Measurements from ENCODE around the gene CCM2. TPM values are rescaled to one million over a fixed set of nuclear protein-coding genes. Genes with fewer than 3 reads are reported as not detected.

The CCM2 gene
- total and polyA plus RNA-seq, 2 experiments from 2014 or later, result 24.9 to 40.1 TPM

DNA sequence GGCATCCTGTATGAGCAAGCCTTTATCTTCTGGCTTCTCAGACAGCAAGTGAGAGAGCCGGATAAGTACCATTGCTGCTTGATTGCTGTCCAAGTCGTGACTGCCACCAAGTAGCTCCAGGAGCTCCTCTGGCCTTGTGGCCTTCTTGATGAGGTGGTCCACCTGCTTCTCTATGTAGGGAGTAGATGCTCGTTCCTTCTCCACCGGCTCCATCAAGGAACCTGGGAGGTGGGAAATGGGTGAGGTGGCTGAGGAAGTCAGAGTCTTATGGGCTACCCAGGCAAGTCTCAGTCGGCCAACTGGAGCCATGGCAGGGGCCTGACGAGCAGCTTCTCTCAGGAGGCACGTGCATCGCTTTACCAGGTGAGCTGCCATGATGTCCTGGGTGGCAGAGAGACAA, 108.9 kb downstream of the CCM2 start:
- Mint-ChIP-seq H3K36me3 (ENCODE audit: low read depth) (peaks cover 60% of the 10 kb centered on the region), H3K4me3 (0 out of 3 replicates have a peak overlapping the region, but pooled peaks have one; percentile 20), H3K9me3 (no peaks in the 10 kb centered on the region; the same call in 2 of the 3 replicates), H3K27me3 (ENCODE audit: insufficient read depth, low read depth, poor library complexity) (peaks cover 15% of the 10 kb centered on the region), H3K4me1 (peaks cover 9% of the 10 kb centered on the region; the same call in 2 of the 3 replicates), H3K27ac (no peak overlapping the region)
- ATAC-seq, result no peak
- Histone ChIP-seq H3K27ac (ENCODE audit: low read depth) (no peak overlapping the region; the same call in 1 of the 2 replicates), H2AFZ (no peak overlapping the region), H3K4me3 (no peak overlapping the region), H3K4me2 (no peak overlapping the region), H4K20me1 (replicated peaks; ENCODE audit: insufficient read depth) (peaks cover 43% of the 10 kb centered on the region), H3K9me2 (ENCODE audit: insufficient read depth) (no peaks in the 10 kb centered on the region), H3K36me3 (ENCODE audit: insufficient read depth) (peaks cover 49% of the 10 kb centered on the region), H3K27me3 (ENCODE audit: insufficient read depth) (no peaks in the 10 kb centered on the region), H3F3A (replicated peaks; ENCODE audit: low read depth) (0 out of 2 replicates have a peak, but pooled peaks cover 6% of the 10 kb centered on the region), H3K4me1 (ENCODE audit: insufficient read depth) (peaks cover 10% of the 10 kb centered on the region; the same call in 1 of the 2 replicates), H3K79me2 (replicated peaks; ENCODE audit: insufficient read depth) (peaks cover 54% of the 10 kb centered on the region)
- no peak for DNase-seq (ENCODE audit: low spot score)
- no peak for TF ChIP-seq JUNB (IDR thresholded peaks at IDR 0.05; ENCODE audit: unreplicated experiment)
- TF ChIP-seq, protein P1, sequence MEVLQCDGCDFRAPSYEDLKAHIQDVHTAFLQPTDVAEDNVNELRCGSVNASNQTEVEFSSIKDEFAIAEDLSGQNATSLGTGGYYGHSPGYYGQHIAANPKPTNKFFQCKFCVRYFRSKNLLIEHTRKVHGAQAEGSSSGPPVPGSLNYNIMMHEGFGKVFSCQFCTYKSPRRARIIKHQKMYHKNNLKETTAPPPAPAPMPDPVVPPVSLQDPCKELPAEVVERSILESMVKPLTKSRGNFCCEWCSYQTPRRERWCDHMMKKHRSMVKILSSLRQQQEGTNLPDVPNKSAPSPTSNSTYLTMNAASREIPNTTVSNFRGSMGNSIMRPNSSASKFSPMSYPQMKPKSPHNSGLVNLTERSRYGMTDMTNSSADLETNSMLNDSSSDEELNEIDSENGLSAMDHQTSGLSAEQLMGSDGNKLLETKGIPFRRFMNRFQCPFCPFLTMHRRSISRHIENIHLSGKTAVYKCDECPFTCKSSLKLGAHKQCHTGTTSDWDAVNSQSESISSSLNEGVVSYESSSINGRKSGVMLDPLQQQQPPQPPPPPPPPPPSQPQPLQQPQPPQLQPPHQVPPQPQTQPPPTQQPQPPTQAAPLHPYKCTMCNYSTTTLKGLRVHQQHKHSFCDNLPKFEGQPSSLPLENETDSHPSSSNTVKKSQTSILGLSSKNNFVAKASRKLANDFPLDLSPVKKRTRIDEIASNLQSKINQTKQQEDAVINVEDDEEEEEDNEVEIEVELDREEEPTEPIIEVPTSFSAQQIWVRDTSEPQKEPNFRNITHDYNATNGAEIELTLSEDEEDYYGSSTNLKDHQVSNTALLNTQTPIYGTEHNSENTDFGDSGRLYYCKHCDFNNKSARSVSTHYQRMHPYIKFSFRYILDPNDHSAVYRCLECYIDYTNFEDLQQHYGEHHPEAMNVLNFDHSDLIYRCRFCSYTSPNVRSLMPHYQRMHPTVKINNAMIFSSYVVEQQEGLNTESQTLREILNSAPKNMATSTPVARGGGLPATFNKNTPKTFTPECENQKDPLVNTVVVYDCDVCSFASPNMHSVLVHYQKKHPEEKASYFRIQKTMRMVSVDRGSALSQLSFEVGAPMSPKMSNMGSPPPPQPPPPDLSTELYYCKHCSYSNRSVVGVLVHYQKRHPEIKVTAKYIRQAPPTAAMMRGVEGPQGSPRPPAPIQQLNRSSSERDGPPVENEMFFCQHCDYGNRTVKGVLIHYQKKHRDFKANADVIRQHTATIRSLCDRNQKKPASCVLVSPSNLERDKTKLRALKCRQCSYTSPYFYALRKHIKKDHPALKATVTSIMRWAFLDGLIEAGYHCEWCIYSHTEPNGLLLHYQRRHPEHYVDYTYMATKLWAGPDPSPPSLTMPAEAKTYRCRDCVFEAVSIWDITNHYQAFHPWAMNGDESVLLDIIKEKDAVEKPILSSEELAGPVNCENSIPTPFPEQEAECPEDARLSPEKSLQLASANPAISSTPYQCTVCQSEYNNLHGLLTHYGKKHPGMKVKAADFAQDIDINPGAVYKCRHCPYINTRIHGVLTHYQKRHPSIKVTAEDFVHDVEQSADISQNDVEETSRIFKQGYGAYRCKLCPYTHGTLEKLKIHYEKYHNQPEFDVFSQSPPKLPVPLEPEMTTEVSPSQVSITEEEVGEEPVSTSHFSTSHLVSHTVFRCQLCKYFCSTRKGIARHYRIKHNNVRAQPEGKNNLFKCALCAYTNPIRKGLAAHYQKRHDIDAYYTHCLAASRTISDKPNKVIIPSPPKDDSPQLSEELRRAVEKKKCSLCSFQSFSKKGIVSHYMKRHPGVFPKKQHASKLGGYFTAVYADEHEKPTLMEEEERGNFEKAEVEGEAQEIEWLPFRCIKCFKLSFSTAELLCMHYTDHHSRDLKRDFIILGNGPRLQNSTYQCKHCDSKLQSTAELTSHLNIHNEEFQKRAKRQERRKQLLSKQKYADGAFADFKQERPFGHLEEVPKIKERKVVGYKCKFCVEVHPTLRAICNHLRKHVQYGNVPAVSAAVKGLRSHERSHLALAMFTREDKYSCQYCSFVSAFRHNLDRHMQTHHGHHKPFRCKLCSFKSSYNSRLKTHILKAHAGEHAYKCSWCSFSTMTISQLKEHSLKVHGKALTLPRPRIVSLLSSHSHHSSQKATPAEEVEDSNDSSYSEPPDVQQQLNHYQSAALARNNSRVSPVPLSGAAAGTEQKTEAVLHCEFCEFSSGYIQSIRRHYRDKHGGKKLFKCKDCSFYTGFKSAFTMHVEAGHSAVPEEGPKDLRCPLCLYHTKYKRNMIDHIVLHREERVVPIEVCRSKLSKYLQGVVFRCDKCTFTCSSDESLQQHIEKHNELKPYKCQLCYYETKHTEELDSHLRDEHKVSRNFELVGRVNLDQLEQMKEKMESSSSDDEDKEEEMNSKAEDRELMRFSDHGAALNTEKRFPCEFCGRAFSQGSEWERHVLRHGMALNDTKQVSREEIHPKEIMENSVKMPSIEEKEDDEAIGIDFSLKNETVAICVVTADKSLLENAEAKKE (CRISPR knock-in tag; IDR thresholded peaks at IDR 0.05), result no peak
- no peak for TF ChIP-seq STAT1 (IDR thresholded peaks at IDR 0.05; ENCODE audit: unreplicated experiment)
- no peak for TF ChIP-seq EZH2 (IDR thresholded peaks at IDR 0.05; ENCODE audit: low read depth, unreplicated experiment)
- TF ChIP-seq ZNF114 (CRISPR knock-in tag; IDR thresholded peaks at IDR 0.05), result no peak

Measured in GM23338 (cell line).